ENCODE results near the gene E2F8. TPM values are rescaled to one million over a fixed set of nuclear protein-coding genes. Genes with fewer than 3 reads are reported as not detected.

E2F8 gene
- polyA plus RNA-seq, 3 donors = not detected

DNA sequence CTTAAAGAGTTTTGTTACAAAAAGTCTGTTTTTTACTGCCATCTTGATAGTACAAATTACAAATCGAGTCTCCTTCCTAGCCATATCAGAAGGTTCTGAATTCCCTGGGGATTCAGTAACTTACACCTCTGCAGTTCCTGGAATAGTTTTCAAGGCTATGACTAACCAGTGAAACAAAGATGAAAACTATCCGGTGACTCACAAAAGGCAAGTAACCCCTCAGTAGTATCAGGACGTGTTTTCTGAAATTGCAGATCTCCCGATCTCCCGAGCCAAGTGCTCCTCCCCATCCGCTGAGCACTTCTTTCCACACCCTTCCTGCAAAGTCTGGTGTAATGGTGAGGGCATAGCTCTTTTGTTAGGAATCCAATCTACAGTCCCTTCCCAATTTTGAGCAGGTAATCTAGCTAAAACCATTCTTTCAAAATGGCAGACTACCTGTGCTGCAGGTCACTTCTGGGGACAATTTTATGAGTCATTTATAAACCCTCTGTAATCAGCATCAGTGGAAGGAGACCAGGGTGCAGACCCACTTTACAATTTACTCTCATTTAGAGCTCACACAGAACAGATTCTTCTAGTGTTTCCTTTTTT is 7.7 kb downstream of the E2F8 start:
- Mint-ChIP-seq H3K27me3 (ENCODE audit: low read depth in 3 of 3) (no peaks in the 10 kb centered on the region), H3K36me3 (peaks cover 59 to 91% of the 10 kb centered on the region in 2 donors), H3K27ac (no peak overlapping the region), H3K9me3 (no peaks in the 10 kb centered on the region), H3K4me1 (no peaks in the 10 kb centered on the region), H3K4me3 (no peak overlapping the region)
- no CpG with 5 or more reads among the region's 6 CpGs for WGBS (ENCODE audit: insufficient coverage)
- H3K9me3 ChIP-seq (replicated peaks in 1 of 2; ENCODE audit: control insufficient read depth in 1 of 2, insufficient read depth in 1 of 2, low read length in 2 of 2) = no peaks in the 10 kb centered on the region
- H3K4me3 ChIP-seq (replicated peaks in 1 of 3; ENCODE audit: low read depth in 2 of 3, low read length in 3 of 3) = no peak overlapping the region
- H3K9ac ChIP-seq (ENCODE audit: insufficient read depth, low read length, poor library complexity, severe bottlenecking) = no peak overlapping the region
- no peaks in the 10 kb centered on the region for H3K27me3 ChIP-seq (ENCODE audit: control insufficient read depth in 2 of 2, insufficient read depth in 2 of 2, low read length in 2 of 2)
- H3K36me3 ChIP-seq (replicated peaks in 1 of 2; ENCODE audit: control insufficient read depth in 1 of 2, insufficient read depth in 2 of 2, low read length in 2 of 2) = peaks cover 53 to 90% of the 10 kb centered on the region in 2 donors
- TF ChIP-seq, protein P1, sequence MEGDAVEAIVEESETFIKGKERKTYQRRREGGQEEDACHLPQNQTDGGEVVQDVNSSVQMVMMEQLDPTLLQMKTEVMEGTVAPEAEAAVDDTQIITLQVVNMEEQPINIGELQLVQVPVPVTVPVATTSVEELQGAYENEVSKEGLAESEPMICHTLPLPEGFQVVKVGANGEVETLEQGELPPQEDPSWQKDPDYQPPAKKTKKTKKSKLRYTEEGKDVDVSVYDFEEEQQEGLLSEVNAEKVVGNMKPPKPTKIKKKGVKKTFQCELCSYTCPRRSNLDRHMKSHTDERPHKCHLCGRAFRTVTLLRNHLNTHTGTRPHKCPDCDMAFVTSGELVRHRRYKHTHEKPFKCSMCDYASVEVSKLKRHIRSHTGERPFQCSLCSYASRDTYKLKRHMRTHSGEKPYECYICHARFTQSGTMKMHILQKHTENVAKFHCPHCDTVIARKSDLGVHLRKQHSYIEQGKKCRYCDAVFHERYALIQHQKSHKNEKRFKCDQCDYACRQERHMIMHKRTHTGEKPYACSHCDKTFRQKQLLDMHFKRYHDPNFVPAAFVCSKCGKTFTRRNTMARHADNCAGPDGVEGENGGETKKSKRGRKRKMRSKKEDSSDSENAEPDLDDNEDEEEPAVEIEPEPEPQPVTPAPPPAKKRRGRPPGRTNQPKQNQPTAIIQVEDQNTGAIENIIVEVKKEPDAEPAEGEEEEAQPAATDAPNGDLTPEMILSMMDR (IDR thresholded peaks at IDR 0.05) = no peak
- no peak overlapping the region for H3K27ac ChIP-seq (ENCODE audit: low read depth in 1 of 2, low read length in 2 of 2)
- no peak overlapping the region for H3K4me2 ChIP-seq (replicated peaks; ENCODE audit: extremely low read depth, low read length, poor library complexity, severe bottlenecking)
- no peak overlapping the region for H2AFZ ChIP-seq (ENCODE audit: insufficient read depth, low read depth, low read length, poor library complexity, severe bottlenecking)
- H3K79me2 ChIP-seq (ENCODE audit: insufficient read depth, low read length) = peaks cover 13% of the 10 kb centered on the region
- H4K20me1 ChIP-seq (ENCODE audit: insufficient read depth, low read length) = no peaks in the 10 kb centered on the region
- intact Hi-C loops (cut with micrococcal nuclease) = no loop called here
- DNase-seq = no peak
- no peaks in the 10 kb centered on the region for H3K4me1 ChIP-seq (ENCODE audit: control insufficient read depth in 1 of 2, insufficient read depth in 2 of 2, low read length in 2 of 2)

DNA sequence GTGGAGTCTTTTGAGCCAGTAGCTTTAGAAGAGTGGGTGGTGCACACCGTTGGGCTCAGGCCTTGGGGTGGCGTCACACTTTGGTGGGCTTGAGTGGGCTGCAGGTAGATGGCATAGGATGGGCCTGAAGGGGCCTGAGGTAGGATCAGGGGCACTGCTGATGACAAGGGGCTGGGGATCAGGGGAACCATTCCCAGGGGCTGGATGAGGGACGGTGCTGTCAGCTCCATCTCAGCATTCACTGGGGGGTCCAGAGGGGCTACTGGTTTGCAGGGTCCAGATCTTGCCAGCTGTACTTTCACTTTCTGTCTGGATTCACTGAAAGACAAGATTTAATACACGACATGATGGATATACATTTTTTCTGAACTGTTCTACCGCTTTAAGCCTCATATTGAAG is 11.1 kb downstream of the E2F8 start:
- Histone ChIP-seq H3K9ac (ENCODE audit: insufficient read depth, low read length, poor library complexity, severe bottlenecking) (no peak overlapping the region), H3K4me3 (replicated peaks in 1 of 3; ENCODE audit: low read depth in 2 of 3, low read length in 3 of 3) (no peak overlapping the region), H3K79me2 (ENCODE audit: insufficient read depth, low read length) (no peaks in the 10 kb centered on the region), H3K36me3 (replicated peaks in 1 of 2; ENCODE audit: control insufficient read depth in 1 of 2, insufficient read depth in 2 of 2, low read length in 2 of 2) (peaks cover 52 to 96% of the 10 kb centered on the region in 2 donors), H3K4me2 (replicated peaks; ENCODE audit: extremely low read depth, low read length, poor library complexity, severe bottlenecking) (no peak overlapping the region), H3K4me1 (ENCODE audit: control insufficient read depth in 1 of 2, insufficient read depth in 2 of 2, low read length in 2 of 2) (no peaks in the 10 kb centered on the region), H3K9me3 (replicated peaks in 1 of 2; ENCODE audit: control insufficient read depth in 1 of 2, insufficient read depth in 1 of 2, low read length in 2 of 2) (no peaks in the 10 kb centered on the region), H4K20me1 (ENCODE audit: insufficient read depth, low read length) (no peaks in the 10 kb centered on the region), H3K27ac (ENCODE audit: low read depth in 1 of 2, low read length in 2 of 2) (peak overlapping the region in 1 of 2 donors; percentile 20), H3K27me3 (ENCODE audit: control insufficient read depth in 2 of 2, insufficient read depth in 2 of 2, low read length in 2 of 2) (no peaks in the 10 kb centered on the region), H2AFZ (ENCODE audit: insufficient read depth, low read depth, low read length, poor library complexity, severe bottlenecking) (no peak overlapping the region)
- no peak for DNase-seq
- no peaks in the 10 kb centered on the region for H3K27me3 Mint-ChIP-seq (ENCODE audit: low read depth in 3 of 3)
- no peak overlapping the region for H3K4me3 Mint-ChIP-seq
- peak overlapping the region in 2 of 7 donors; percentile 21 to 37 for H3K27ac Mint-ChIP-seq
- peaks cover 54 to 88% of the 10 kb centered on the region in 2 donors for H3K36me3 Mint-ChIP-seq
- WGBS (ENCODE audit: insufficient coverage) = 100% methylated on average over 1 of the region's 5 CpGs
- peaks cover 0 to 2% (median 0%) of the 10 kb centered on the region in 7 donors for H3K9me3 Mint-ChIP-seq
- TF ChIP-seq, protein P1 (IDR thresholded peaks at IDR 0.05) = no peak
- intact Hi-C loops (cut with micrococcal nuclease) = no loop called here
- H3K4me1 Mint-ChIP-seq = no peaks in the 10 kb centered on the region
